Kidney (tissue), 14 donors: ENCODE results near the gene PKNOX2. TPM values are rescaled to one million over a fixed set of nuclear protein-coding genes. Genes with fewer than 3 reads are reported as not detected.

ENCODE experiments used
- DNase-seq, 5 donors: peaks; one replicate each; pipeline ENCODE4 v3.0.0-alpha.2; 2013 to 2020
- FAIRE-seq: peaks from 2 replicates; lab custom pipeline; 2012; peaks lifted over from hg19 to GRCh38; lab: Jason Lieb, UNC
- H3K27ac ChIP-seq, 2 donors: one replicate each; pipeline ENCODE4 v1.7.0; 2013; ENCODE audit warnings: low read depth in 2 of 2, low read length in 2 of 2, inconsistent platforms in 1 of 2
- H3K27me3 ChIP-seq: one replicate; pipeline ENCODE4 v1.7.1; 2013; ENCODE audit warnings: low read length, inconsistent platforms; ENCODE audit not compliant: control insufficient read depth, insufficient read depth
- H3K36me3 ChIP-seq, 3 donors: one replicate each; pipeline versions ENCODE4 v1.7.0 to v1.7.1; 2013; ENCODE audit warnings: low read length in 3 of 3, control low read depth in 1 of 3, inconsistent platforms in 1 of 3; ENCODE audit not compliant: insufficient read depth in 3 of 3, control insufficient read depth in 2 of 3
- H3K4me1 ChIP-seq, 3 donors: one replicate each; pipeline versions ENCODE4 v1.7.0 to v1.7.1; 2013; ENCODE audit warnings: low read length in 3 of 3, inconsistent platforms in 1 of 3, low read depth in 1 of 3; ENCODE audit not compliant: control insufficient read depth in 2 of 3, insufficient read depth in 2 of 3
- H3K4me3 ChIP-seq, 3 donors: one replicate each; pipeline versions ENCODE4 v1.7.0 to v1.8.1; 2013; ENCODE audit warnings: low read length in 3 of 3, control low read depth in 1 of 3, inconsistent platforms in 1 of 3
- H3K9ac ChIP-seq, 3 donors: one replicate each; pipeline versions ENCODE4 v1.7.0 to v1.7.1; 2013; ENCODE audit warnings: low read length in 3 of 3, control low read depth in 1 of 3, inconsistent platforms in 1 of 3
- H3K9me3 ChIP-seq, 3 donors: one replicate each; pipeline versions ENCODE4 v1.7.0 to v1.7.1; 2013; ENCODE audit warnings: low read length in 3 of 3, control low read depth in 1 of 3, inconsistent platforms in 1 of 3; ENCODE audit not compliant: control insufficient read depth in 2 of 3, insufficient read depth in 1 of 3
- intact Hi-C: fragments of 100-400 bp; cut with DNase I; formaldehyde crosslinking; loops from one replicate; pipeline ENCODE4 v1.11.1; 2022
- polyA plus RNA-seq: library from polyadenylated mRNA; stranded (reverse); fragments of 350-450 nt; fragmentation: Illumina TruSeq; extraction: RNeasy Lipid Tissue Mini Kit (QIAGEN cat#74804); gene quantifications from one replicate; pipeline ENCODE4 v1.2.3, GENCODE V29; 2014; ENCODE audit warnings: low read depth, low replicate concordance; ENCODE audit not compliant: insufficient read depth
- total RNA-seq: library from RNA; stranded (reverse); fragmentation: NEBNext Ultra II Directional; extraction: Animal tissue kit (Norgen Biotek cat#: 25700); gene quantifications from one replicate; pipeline ENCODE4 v1.2.1, GENCODE V29; 2021
- TF ChIP-seq, protein P1 (sequence below): IDR thresholded peaks from 3 replicates; pipeline ENCODE4 v1.5.1; 2012; ENCODE audit warnings: mild to moderate bottlenecking, moderate library complexity, borderline replicate concordance; ENCODE audit not compliant: insufficient read depth; ENCODE audit errors: extremely low read depth
- donor health status: control.
- donor health status: control.
- donor health status: control.
- donor health status: control.
- donor health status: control.
- donor health status: DM: yes; HTN: yes; CAD: no.
- donor health status: Normal renal cell carcinoma (clear cell type).

PKNOX2 gene
- total and polyA plus RNA-seq, 2 donors from 2014 or later: 1.5 to 6.0 TPM

GRCh38 chr11:125123947-125124617, 40.5 kb upstream of the PKNOX2 start:
- Histone ChIP-seq H3K4me3 (peak overlapping the region in 2 of 3 donors; percentile 5 to 11), H3K9me3 (no peaks in the 10 kb centered on the region), H3K4me1 (peaks cover 0 to 2% (median 0%) of the 10 kb centered on the region in 3 donors), H3K27ac (no peak overlapping the region), H3K36me3 (no peaks in the 10 kb centered on the region), H3K27me3 (no peaks in the 10 kb centered on the region), H3K9ac (no peak overlapping the region)
- FAIRE-seq (no peak), DNase-seq (peak in 4 of 5 donors; percentile 44 to 77 (median 62))
- intact Hi-C loops: no loop called here
- TF ChIP-seq, protein P1, sequence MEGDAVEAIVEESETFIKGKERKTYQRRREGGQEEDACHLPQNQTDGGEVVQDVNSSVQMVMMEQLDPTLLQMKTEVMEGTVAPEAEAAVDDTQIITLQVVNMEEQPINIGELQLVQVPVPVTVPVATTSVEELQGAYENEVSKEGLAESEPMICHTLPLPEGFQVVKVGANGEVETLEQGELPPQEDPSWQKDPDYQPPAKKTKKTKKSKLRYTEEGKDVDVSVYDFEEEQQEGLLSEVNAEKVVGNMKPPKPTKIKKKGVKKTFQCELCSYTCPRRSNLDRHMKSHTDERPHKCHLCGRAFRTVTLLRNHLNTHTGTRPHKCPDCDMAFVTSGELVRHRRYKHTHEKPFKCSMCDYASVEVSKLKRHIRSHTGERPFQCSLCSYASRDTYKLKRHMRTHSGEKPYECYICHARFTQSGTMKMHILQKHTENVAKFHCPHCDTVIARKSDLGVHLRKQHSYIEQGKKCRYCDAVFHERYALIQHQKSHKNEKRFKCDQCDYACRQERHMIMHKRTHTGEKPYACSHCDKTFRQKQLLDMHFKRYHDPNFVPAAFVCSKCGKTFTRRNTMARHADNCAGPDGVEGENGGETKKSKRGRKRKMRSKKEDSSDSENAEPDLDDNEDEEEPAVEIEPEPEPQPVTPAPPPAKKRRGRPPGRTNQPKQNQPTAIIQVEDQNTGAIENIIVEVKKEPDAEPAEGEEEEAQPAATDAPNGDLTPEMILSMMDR: peak; percentile 36

DNA sequence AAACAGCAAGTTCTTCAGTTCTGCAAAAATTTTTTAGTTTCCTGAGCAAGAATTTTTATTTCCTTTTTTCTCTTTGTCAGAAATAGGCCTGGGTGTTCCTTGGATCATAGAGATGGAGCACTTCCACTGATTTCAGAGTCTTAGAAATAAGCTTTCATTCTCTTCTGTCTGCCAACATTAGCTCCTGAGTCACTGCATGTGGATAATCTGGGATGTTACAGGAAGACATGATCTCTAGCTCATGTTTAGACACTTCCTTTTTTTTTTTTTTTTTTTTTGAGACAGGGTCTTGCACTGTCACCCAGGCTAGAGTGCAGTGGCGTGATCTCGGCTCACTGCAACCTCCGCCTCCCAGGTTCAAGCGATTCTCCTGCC, 39.9 kb upstream of the PKNOX2 start:
- FAIRE-seq (no peak), DNase-seq (no peak)
- Histone ChIP-seq H3K27me3 (no peaks in the 10 kb centered on the region), H3K9me3 (no peaks in the 10 kb centered on the region), H3K4me3 (no peak overlapping the region), H3K4me1 (peaks cover 0 to 2% (median 0%) of the 10 kb centered on the region in 3 donors), H3K9ac (no peak overlapping the region), H3K36me3 (no peaks in the 10 kb centered on the region), H3K27ac (no peak overlapping the region)
- intact Hi-C loops: no loop called here
- TF ChIP-seq, protein P1: no peak

GRCh38 chr11:125128450-125128849, 36.1 kb upstream of the PKNOX2 start:
- H3K27ac ChIP-seq: no peak overlapping the region
- no peaks in the 10 kb centered on the region for H3K27me3 ChIP-seq
- H3K9ac ChIP-seq: no peak overlapping the region
- DNase-seq (no peak), FAIRE-seq (no peak)
- H3K36me3 ChIP-seq: no peaks in the 10 kb centered on the region
- intact Hi-C loops: no loop called here
- no peak overlapping the region for H3K4me3 ChIP-seq
- H3K9me3 ChIP-seq: no peaks in the 10 kb centered on the region
- H3K4me1 ChIP-seq: peaks cover 0 to 2% (median 0%) of the 10 kb centered on the region in 3 donors
- TF ChIP-seq, protein P1: no peak
